ENCODE measurements around the gene HP1BP3.
A peak's percentile ranks its signal among the peaks of the same experiment; 100 is the strongest.

The HP1BP3 gene

DNA sequence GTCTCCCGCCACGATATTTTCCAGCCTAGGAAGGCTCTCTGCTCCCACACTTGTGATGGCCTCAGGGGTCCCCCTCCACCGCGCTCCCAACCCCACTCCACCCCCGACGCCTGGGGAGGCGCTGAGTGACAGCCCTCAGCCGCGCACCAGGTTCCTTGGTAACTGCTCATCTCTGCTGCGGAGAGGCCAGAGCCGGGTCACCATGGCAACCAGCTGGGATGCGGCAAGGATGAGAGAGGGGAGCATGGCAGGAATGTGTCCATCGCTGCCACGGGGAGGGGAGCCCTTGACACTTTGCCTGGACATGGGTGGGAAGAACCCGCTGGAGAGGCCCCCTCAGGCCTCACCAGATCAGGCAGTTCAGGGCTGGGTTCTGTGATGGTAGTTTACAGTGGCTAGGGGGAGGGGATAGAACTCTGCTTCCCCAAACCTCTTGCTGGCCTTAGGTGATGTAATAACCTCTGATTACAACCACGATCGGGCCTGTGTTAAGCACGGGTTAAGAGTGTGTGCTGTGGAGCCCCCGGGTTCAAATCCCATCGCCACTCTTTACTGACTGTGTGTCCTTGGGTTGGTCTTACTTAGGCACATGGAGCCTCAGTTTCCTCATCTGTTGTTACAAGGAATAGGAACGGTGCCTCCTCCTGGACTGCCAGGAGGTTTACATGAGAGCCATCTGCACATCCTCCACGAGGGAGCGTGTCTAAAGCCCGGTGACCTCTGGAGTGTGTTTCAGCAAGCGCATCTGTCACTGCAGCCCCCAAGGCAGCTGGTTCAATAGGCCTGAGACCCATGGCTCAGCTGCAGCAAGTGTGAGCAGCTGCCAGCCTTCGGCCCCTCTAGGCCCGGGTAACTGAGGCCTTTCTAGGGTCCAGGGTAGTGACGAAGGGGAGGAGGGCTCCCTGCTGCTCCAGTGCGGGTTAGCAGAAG is 75.6 kb downstream of the HP1BP3 start:
- DNase-seq, result peak in 1 of 2 experiments; percentile 15

GRCh38 chr1:20710469-20711284 is 76.4 kb downstream of the HP1BP3 start:
- DNase-seq, result no peak

DNA sequence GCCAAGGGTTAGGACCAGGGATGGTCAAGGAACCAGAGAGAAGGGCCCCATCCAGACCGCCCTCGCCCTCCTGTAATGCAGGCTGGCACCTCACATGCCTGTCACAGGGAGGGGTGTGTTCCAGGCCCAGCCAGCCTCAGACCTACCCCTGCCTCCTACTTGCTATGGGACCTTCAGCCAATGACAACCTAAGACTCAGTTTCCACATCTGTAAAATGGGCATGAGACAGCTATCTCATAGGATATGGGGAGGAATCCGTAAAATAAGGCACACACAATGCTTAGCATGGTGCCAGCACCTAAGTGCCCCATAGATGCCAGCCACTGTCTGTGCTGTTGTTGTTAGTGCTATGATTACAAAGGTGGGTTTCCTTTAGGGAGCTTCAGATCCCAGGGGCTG is 77.2 kb downstream of the HP1BP3 start:
- no peak for DNase-seq

DNA sequence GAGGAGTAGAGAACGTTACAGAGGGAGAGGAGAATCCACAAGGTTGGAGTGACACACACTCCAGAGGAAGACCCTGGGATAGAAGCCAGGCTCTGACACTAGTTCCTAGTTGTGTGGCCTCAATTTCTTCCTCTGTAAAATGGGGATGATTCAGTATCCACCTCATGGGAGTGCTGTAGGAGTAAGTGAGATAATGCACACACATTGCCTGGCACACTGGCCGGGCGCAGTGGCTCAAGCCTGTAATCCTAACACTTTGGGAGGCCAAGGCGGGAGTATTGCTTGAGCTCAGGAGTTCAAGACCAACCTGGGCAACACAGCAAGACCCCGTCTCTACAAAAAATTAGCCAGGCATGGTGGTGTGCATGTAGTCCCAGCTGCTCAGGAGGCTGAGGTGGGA is 78.2 kb downstream of the HP1BP3 start:
- DNase-seq, result no peak

DNA sequence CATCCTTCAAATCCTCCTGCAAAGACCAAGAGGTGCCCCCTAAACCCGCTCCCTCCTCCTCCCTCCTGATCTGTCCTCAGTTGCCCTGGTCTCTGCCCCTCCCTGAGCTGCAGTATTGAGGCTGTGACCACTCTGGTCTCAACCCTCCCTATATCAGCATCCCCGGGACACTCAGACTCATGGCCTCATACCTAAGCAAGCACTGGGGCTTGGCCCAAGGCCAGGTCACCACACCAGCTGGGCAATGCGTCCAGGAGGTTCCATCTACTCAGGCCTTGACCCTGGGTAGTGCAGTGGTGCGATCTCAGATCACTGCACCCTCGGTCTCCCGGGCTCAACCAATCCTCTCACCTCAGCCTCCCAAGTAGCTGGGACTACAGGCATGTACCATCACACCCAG is 79.0 kb downstream of the HP1BP3 start:
- DNase-seq, result no peak

DNA sequence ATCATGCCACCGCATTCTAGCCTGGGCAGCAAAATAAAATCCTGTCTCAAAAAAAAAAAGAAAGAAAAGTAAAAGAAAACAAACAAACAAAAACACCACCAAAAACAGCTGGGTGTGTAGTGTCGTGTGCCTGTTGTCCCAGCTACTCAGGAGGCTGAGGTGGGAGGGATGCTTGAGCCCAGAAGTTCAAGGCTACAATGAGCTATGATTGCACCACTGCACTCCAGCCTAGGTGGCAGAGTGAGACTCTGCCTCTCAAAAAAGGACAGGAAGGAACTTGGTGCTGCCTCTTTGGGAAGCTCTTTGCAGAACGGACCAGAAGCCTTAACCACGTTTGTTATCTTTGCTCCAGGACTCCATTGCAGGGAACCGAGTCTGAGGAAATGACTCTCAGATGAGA is 80.3 kb downstream of the HP1BP3 start:
- peak in 1 of 2 experiments; percentile 21 for DNase-seq

GRCh38 chr1:20705203-20705755 is 81.8 kb downstream of the HP1BP3 start:
- DNase-seq, result no peak

DNA sequence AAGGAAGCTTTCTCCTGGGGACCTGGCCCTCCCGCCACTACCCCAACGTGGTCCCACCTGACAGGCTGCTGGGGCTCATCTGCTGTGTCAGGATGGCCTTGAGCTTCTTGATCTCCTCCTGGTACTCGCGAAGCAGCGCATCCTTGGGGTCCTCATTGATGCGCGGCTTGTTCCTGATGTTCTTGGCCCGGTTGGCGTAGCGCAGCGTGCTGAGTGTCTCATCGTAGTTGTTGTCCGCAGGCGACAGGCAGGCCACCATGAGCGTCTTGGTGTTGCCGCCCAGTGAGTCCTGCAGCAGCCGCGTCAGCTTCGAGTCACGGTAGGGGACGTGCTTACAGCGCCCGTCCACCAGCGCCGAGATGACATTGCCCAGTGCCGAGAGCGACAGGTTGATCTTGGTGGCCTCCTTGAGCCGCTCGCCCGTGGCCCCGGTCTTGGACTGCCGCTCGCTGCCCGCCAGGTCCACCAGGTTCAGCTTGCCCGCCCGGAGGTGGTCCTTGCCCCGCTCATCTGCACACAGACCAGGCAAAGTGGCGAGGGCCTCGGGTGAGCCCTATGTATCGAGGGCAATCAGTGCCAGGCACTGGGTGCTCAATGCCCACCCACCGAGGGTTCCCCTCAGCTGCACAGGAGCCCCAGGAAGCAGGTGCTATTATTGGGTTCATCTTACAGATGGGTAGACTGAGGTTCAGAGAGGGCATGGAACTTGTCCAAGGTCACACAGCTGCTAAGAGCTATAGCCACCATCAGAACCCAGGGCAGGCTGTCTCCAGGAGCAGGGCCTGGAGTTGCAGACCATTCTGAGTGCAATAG is 82.5 kb downstream of the HP1BP3 start:
- DNase-seq, result no peak

GRCh38 chr1:20703124-20703756 is 83.9 kb downstream of the HP1BP3 start:
- no peak for DNase-seq

- peak; percentile 12 to 28 for DNase-seq
These were observed 84.7 kb downstream of the HP1BP3 start for GRCh38 chr1:20702416-20702815.

GRCh38 chr1:20701847-20702246 is 85.3 kb downstream of the HP1BP3 start:
- no peak for DNase-seq

DNA sequence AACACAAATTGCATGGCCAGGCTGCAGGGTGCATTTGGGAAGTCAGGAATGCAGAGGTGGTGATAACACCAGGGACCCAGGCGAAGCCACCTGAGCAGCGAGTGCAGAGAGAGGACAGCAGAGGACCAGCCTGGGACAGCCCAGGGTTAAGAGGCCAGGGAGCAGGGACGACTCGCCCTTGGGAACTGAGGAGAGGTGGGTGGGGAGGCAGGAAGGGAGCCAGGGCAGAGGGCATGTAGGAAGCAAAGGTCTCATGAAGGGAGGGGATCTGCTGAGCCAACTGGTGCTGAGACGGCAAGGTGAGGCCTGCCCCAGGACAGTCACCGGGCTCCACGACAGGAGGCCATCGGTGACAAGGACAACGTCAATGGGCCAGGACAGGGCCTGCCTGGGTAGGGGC is 85.7 kb downstream of the HP1BP3 start:
- no peak for DNase-seq

DNA sequence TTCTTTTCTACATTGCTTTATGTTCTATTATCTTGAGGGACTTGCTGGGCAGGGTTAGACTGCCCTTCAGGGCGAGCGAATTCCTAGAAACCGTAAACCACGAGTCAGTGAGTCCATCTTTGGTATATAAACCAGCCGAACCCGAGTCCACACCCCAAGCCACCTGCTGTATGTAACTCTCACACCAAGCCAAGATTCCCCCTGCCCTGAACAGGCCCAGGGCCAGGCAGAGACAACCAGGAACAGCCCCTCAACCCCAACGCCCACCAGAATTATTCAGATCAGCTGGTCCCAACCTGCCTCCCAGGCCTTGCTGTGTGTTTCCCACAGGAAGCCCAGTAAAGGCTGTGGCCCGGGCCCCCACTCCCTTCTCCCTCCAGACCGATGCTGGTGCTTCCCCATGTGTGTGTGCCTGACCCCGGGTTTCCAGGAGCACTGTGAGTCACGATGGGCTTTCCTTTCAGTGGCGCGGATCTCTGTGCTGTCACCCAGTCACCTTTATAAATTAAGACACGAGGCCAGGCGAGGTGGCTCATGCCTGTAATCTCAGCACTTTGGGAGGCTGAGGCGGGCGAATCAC is 86.4 kb downstream of the HP1BP3 start:
- DNase-seq, result no peak

DNA sequence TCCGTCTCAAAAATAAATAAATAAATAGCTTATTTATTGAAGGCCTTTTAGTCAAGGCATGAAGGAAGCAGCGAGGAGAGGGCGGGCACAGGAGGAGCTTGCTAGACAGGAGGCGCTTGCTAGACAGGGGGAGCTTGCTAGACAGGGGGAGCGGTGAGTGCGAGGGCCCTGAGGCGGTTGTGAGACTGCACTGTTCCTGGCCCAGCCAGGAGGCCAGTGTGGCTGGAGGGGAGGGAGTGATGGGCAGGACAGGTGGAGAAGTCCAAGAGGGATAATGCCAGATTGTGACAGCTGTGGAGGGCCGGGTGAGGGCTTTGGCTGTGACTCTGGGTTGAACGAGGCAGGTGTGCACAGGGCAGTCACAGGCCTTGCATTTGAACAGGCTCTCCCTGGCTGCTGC is 87.5 kb downstream of the HP1BP3 start:
- DNase-seq, result no peak

GRCh38 chr1:20698195-20698910 is 88.8 kb downstream of the HP1BP3 start:
- DNase-seq, result no peak

DNA sequence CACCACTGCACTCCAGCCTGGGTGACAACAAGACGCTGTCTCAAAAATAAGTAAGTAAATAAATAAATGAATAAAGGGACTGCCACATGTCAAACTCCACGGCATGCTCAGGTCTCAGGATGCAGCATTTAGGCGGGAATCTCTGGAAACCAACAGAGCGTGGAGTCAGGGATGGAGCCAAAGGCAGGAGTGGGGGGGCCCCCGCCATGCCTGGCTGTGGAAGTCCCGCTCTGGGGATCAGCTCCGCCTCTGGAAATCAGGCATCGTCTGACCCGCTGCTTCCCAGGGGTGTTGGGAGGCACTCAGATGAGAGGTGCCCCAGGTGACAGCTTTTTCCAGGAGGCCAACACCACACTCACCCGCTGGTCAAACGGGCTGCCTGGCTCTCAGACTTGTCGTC is 89.5 kb downstream of the HP1BP3 start:
- DNase-seq, result no peak

GRCh38 chr1:20696397-20697333 is 90.4 kb downstream of the HP1BP3 start:
- peak; percentile 86 for DNase-seq

- no peak for DNase-seq
These were observed 91.6 kb downstream of the HP1BP3 start for GRCh38 chr1:20695515-20695914.

- DNase-seq, result no peak
These were observed 93.5 kb downstream of the HP1BP3 start for GRCh38 chr1:20693623-20694022.

Data from Kasumi-1 (cell line).